GM12892 (cell line): Measurements from ENCODE around the gene GRAP2.
"Not testable (repeated sequence)": the region's sequence is repeated elsewhere in the genome, so short reads cannot be mapped to it uniquely, and the experiment has no call there.

Experiments
- DNase-seq: peaks from one replicate; pipeline ENCODE4 v3.0.0; 2011; ENCODE audit not compliant: insufficient read length
- FAIRE-seq: peaks from 2 replicates; lab custom pipeline; 2011; peaks lifted over from hg19 to GRCh38; lab: Jason Lieb, UNC
- POLR2A ChIP-seq: IDR thresholded peaks from 2 replicates; pipeline ENCODE4 v1.6.1; 2011; ENCODE audit warnings: low read depth, low read length, control low read depth
- POLR2AphosphoS5 ChIP-seq: IDR thresholded peaks from 2 replicates; pipeline ENCODE4 v1.6.1; 2011; ENCODE audit warnings: low read depth, low read length, control low read depth
- TAF1 ChIP-seq: IDR thresholded peaks from 2 replicates; pipeline ENCODE4 v1.6.1; 2011; ENCODE audit warnings: low read depth, mild to moderate bottlenecking, control low read depth, low read length, borderline replicate concordance

GRAP2 gene

DNA sequence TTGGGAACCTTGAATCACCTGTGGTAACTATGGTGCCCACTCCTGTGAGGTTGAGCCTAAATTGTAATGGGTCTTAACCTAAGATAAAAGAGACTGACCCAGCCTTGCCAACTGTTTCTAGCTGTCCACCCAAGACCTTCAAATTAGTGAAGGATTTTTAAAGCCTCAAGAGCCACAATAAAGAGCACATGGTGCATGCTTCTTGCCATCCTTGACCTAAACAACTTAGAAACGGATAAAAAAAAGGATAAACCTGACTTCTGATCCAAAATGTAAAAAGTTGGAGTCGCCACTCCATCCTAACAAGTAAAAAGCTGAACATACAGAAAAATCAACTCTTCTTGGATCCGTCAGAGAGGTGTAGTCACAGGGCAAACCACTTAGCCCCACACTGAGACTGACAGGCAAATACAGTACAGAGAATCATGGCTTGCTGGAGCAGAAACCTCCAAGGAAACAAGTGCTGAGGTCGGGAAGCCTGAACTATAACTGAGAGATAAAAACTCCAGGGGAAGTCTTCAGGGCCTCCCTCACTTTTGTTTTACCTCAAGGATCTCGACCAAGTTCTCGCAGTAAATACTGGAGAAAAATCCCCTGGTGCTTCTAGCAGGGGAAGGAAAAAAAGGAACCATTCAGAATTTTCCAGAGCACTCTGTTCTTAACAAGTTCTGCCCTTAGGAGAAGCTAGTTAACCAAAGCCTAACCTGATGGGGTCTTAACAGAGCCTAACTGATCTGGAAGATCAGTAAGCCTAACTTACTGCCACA, 23.6 kb upstream of the GRAP2 start:
- FAIRE-seq: no peak
- no peak for TF ChIP-seq POLR2A
- TF ChIP-seq TAF1: no peak
- no peak for TF ChIP-seq POLR2AphosphoS5

DNA sequence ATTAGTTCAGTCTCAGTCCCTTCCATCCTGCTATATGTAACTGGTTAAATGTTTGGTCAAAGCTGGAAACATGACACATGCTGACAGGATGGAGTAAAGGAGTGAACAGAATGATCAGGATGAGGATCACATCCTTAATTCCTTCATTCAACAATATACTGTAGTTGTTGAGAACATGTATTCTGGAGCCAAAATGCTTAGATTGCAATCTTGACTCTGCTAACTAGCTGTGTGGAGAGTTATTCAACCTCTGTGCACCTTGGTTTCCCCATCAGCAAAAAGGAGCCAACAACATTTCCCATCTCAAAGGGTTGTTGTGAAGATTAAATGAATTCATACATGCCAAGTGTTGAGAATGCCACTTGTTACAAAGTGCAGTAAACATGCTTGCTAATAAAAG, 20.2 kb upstream of the GRAP2 start:
- no peak for FAIRE-seq
- no peak for DNase-seq
- TF ChIP-seq POLR2AphosphoS5: no peak
- no peak for TF ChIP-seq POLR2A
- no peak for TF ChIP-seq TAF1

More for the DNA sequence above, 23.6 kb upstream of the GRAP2 start:
- no peak for DNase-seq

DNA sequence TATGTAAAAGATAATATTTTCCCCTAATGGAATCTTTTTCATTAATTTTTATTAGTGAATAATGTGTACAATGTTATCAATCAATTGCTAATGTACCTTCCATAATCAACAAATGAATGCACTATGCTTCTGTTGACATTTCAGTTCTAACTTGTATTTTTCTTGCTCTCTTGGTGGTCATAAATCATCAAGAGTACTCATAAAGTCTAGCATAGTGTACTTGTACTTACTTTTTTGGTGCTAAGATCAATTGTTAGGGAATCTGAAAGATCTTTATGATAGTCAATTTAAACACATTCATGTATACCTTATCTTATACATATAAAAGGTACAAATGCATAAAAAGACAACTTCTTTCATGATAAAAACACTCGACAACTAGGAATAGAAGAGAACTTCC, 17.8 kb upstream of the GRAP2 start:
- DNase-seq: no peak
- no peak for FAIRE-seq
- no peak for TF ChIP-seq POLR2A
- TF ChIP-seq POLR2AphosphoS5: no peak
- TF ChIP-seq TAF1: no peak

DNA sequence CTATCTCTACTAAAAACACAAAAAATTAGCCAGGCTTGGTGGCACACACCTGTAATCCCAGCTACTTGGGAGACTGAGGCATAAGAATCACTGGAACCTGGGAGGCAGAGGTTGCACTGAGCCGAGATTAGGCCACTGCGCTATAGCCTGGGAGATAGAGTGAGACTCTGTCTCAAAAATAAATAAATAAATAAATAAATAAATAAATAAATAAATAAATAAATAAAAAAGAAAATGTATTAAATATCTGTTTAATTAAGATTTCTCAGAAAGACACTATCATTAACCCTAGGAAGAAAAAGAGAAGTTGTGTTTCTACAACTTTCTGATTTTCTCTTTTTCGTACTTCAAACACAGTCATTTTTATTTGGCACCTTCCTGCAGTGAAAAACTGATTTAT, 11.0 kb upstream of the GRAP2 start:
- not testable (repeated sequence) for FAIRE-seq, DNase-seq

DNA sequence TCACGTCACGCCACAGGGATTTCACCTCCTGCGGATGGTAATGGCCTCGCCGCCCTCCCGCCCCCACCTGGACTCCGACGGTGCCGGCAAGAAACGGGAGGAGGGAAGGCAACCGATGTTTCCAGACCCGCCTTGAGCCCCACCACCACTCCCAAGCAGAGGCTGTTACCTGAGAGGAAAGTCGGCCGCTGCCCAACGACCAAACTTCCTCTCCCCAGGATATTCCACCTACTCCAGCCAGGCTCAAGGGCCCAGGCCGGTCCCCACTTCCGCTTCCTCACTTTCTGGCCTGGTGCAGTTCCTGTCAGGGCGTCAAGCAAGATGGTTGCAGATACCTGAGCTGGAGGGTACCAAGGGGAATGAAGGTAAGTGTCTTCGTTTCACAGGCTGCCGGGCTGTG, 7.4 kb upstream of the GRAP2 start, which contains the start of gene ENTHD1:
Gene ENTHD1 (minus strand): TSS at position 235 of the 400 bp plus-strand sequence. CDS start 6,012 bp downstream, outside the sequence.
- FAIRE-seq (no peak), DNase-seq (no peak)
- no peak for TF ChIP-seq POLR2A
- TF ChIP-seq POLR2AphosphoS5: no peak
- no peak for TF ChIP-seq TAF1

DNA sequence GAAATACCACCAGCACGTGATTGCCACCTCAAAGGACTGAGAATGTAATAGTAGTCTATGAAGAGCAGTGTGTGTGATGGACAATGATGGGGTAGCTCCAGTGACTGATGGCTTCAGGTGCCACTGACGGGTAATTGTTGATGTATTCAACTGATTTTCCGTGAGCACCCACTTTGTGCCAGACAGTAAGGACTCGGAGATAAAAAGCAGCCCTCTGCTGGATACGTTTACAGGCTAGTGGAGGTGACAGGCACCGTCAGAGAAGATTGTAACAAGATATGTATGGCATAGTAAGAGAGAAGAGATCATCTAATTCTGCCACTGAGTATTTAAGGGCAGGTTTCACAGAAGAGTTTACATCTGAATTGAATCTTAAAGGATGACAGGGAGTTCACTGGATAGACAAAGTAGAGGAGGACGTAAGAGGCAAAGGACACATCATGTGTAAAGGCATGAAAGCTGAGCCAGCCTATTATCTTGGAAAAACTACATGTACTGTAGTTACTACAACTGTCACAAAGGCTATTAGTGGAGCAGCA, 6.3 kb upstream of the GRAP2 start:
- FAIRE-seq (no peak), DNase-seq (no peak)
- no peak for TF ChIP-seq POLR2AphosphoS5
- no peak for TF ChIP-seq POLR2A
- TF ChIP-seq TAF1: no peak

DNA sequence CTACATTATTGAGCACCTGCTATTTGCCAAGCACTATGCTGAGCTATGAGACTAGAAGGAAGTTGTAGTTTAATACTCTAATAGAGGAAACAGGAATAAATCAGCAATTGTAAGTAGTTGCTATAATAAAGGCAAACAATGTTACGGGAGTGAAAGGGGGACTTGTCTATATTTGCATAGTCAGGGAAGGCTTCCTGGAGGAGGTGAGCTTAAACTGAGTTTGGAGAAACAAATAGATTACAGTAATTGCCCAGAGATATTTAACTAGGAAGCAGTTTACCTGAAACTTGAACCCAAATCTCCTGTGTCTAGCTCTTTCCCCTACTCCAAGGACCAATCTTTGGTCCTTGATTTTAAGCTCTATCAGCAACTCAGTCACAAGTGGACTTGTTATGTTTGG, 5.2 kb upstream of the GRAP2 start:
- TF ChIP-seq POLR2AphosphoS5 (no peak), POLR2A (no peak), TAF1 (no peak)
- DNase-seq: no peak
- no peak for FAIRE-seq

DNA sequence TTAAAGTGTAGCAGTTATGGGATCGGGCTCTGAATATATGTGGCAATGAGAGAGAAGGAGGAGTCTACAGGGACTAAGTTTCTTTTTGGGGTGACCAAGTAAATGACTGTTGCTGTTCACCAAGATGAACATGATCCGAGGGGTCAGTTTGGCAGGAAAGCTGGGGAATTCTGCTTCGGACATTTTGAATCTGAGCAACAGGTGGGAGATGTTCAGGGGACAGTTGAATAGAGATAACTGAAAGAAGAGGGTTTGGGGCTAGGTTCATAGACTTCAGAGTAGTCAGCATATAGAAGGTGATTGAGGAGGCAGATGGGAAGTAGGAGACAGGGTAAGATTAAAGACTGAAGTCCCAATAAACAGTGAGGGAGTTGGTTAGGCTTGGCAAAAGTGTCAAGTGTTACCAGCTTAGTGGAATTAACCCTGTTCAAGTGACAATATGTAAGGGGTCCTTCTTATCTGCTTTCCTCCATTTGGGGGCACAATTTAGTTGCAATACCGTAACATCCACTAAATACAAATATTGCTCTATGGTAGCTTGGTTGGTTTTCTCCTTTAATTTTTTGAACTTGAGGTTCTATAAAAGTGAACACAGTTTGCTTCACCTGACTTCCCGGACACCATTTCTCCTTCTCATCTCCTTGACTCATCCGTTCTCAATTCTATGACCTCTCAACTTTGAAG, 4.4 kb upstream of the GRAP2 start:
- FAIRE-seq (no peak), DNase-seq (no peak)
- TF ChIP-seq POLR2AphosphoS5: no peak
- no peak for TF ChIP-seq TAF1
- no peak for TF ChIP-seq POLR2A

DNA sequence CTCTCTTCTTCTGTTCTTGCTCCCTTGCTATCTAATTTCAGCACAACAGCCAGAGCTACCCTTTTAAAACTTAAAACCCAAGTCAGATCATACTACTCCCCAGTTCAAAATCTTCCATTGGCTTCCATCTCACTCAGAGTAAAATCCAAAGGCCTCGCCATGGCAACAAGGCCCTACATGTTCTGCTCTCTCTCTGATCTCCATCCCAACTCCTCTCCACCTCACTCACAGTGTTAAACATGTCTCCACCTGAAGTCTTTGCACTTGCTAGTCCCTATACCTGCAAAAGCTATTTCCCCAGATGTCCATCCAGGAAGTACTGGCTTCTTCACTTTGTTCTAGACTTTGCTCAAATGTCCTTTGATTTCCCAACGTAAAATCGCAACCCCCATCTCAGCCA, 3.0 kb upstream of the GRAP2 start:
- TF ChIP-seq POLR2A: no peak
- no peak for TF ChIP-seq TAF1
- no peak for TF ChIP-seq POLR2AphosphoS5
- FAIRE-seq: no peak

DNA sequence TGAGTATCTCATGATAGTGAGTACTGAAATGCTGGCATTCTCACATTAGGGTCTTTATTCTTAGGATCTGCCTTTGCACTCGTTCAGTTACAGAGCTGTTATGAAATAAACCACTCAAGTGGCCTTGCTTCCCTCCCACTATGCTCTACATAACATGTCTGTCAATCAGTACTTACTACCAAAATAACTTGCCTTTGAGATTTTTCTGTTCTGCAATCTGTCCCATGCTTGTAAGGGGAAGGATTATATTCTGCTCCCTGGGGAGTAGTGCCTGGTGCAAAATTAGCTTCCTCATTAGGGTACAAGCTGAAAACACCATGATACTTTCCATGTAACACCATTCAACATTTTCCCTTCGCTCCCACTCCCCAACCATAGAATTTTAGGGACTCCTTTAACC, 1.9 kb upstream of the GRAP2 start:
- FAIRE-seq (peak; percentile 93), DNase-seq (no peak)
- TF ChIP-seq TAF1 (no peak), POLR2AphosphoS5 (no peak), POLR2A (no peak)

More for the DNA sequence above, 3.0 kb upstream of the GRAP2 start:
- no peak for DNase-seq

DNA sequence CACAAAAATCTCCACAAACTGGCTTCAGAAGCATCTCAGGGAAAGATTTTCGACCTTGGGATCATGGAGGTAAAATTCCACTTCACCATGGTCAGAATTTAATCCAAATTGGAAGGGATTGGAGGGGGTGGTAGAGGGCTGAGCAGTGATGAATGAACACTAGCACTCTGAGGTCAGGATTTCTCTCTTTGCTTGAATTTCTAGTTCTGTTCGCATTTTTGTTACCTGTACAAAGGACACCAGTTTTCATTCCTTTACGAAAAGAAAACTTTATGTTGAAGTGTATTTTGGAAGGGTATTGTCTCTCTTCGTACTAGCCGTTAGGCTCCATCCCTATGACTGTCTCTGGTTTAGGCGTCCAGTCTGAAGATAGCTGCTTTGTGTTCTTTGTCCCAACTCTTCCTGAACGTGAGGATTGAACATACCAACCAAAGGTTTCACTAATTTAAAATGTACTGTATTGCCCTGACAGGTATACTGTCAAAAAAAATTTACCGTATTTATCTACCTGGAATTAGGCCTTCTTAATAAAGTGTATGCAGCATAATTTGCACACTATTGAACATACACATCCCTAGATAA, 772 bp downstream of the GRAP2 start:
- no peak for FAIRE-seq

DNA sequence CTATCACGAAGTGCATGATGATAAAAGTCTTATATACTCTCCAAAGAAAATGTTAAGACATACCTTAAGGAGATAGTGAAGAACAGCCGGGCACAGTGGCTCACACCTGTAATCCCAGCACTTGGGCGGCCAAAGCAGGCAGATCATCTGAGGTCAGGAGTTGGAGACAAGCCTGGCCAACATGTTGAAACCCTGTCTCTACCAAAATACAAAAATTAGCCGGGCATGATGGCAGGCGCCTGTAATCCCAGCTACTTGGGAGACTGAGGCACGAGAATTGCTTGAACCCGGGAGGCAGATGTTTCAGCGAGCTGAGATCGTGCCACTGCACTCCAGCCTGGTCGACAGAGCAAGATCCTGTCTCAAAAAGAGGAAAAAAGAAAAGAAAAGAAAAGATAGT, 3.1 kb downstream of the GRAP2 start:
- FAIRE-seq: not testable (repeated sequence)

More for the DNA sequence above, 772 bp downstream of the GRAP2 start:
- DNase-seq: no peak
- TF ChIP-seq TAF1 (no peak), POLR2AphosphoS5 (no peak), POLR2A (no peak)

More for the DNA sequence above, 3.1 kb downstream of the GRAP2 start:
- DNase-seq: not testable (repeated sequence)
